Measurements from ENCODE around the gene ZNF292.
"Not testable (repeated sequence)": the region's sequence is repeated elsewhere in the genome, so short reads cannot be mapped to it uniquely, and the experiment has no call there.

The ZNF292 gene

DNA sequence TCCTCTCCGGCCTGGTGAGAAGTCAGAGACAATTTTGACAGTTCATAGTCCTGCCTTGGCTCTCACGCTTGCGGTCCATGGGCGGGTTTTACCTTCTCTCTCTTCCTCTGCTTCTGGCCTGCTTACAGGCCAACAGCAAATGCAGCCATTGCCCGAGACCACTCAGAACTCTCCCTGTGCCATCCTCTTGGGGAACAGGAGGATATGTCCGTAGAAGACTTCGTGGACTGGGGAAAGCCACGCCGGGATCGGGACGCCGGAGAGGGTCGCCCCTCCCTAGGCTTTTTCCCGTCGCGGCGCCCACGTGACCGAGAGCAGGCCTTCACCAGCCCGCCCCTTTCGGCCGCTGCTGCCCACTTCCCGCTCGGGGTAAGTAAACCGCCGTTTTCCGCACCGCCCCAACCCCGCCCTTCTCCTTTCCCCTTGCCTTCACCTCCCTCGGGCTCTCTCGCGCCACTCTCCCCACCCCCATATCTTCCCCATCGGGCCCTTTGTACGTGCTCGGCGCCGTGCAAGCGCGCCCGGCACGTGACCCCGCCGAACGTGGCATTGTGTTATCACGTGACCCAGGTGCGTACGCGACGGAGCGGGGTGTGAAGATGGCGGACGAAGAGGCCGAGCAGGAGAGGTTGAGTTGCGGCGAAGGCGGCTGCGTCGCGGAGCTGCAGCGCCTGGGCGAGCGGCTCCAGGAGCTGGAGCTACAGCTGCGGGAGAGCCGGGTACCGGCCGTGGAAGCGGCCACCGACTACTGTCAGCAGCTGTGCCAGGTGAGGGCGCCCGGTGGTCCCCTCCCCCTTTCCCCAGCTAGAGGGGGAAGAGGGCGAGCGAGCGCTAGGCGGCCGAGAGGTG is at the start of gene ZNF292:
TSS of gene ZNF292 (plus strand) at position 573 of the 849 bp plus-strand sequence. CDS start at position 600, 27 bp downstream.
- DNase-seq (ENCODE audit: low read depth) = peak; percentile 94

DNA sequence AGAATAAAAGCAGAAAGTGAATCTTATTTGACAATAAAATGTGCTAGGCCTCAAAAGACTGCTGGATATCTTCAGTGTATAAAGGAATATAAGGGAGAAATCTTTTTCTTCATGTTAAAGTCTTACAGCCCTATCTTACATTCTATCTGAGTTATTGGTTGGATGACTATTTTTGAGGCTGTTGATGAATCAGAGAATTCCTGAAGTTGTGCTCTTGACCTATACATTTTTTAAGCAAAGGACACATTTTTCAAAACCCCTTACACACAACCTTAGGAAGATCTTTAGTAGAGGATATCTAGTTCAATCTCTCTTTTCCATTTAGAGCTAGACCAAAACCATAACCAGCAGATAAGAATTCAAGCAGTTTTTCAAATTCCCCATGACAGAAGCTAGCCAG is 49.5 kb upstream of the ZNF292 start:
- DNase-seq (ENCODE audit: low read depth) = no peak

DNA sequence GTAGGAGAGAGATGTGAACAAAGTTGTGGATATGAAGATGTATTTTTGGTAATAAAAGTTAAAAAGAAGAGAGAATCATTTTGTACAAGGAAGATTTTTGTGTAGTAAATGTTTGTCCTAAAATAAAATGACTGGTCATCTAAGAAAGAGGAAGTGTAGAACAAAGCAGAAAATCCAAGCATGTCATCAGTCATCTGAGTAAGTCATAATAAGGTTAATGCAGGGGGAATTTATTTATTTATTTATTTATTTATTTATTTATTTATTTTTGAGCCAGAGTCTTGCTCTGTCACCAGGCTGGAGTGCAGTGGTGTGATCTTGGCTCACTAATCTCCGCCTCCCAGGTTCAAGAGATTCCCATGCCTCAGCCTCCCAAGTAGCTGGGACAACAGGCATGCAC is 44.7 kb upstream of the ZNF292 start:
- DNase-seq (ENCODE audit: low read depth) = no peak

DNA sequence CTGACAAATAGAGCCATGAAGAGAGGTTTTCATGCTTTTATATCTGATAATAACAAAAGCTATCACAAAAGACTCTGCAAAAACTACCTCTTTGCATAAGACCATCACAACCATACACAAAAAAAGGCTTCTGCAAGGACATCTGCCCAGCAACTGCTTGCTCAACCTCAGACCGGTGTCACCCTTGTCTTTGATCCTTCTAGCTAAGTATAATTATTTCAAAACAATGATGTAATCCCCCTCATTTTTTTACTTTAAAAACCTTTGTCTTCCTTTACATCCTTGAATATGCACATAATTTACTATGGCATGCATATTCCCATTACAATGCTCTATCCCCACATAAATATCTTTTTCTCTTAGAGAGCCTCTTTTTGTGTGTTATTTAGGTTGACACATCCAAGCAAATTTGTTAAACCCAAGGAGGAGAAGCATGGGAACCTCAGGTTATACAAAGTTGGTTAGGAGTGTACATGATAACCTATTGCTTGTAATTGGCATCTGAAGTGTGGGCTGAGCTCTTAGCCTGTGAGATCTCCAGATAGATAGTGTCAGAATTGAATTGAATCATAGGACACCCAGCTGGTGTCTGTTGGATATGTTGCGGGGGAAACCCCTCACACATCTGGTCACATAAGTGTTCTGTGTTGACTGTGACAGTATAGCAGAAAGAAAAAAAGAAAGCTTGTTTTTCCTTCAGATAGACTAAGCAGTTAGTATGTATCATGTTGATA is 39.8 kb upstream of the ZNF292 start:
- no peak for DNase-seq (ENCODE audit: low read depth)

DNA sequence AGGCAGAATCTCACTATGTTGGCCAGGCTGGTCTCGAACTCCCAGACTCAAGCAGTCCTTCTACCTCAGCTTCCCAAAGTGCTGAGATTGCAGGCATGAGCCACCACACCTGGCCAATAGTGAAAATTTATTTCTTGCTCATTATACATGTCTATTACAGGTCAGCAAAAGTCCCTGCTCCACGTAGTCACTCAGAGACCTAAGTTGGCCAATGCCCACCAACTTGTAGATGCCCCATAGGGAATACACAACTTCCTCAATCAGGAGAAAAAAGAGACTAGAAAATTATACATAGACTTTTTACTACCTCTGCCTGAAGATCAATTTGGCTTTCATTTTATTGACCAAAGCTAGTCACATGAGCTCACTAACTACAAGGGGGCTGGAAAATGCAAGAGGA is 38.4 kb upstream of the ZNF292 start:
- no peak for DNase-seq (ENCODE audit: low read depth)

DNA sequence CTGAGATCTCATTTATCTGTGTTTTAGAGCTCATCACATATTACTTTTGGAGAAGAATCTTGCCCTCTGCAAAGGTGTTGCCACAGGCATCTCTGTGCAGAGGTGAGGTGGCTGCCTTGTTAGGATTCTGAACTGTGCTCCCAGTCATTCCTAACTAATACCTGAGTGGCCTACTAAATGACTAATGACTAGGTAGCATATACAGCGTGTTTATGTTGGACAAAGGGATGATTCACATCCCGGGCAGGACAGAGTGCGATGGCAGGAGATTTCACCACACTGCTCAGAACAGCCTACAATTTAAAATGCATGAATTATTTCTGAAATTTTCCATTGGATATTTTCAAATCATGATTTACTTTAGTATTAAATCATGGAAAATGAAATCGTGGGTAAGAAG is 37.3 kb upstream of the ZNF292 start:
- no peak for DNase-seq (ENCODE audit: low read depth)

DNA sequence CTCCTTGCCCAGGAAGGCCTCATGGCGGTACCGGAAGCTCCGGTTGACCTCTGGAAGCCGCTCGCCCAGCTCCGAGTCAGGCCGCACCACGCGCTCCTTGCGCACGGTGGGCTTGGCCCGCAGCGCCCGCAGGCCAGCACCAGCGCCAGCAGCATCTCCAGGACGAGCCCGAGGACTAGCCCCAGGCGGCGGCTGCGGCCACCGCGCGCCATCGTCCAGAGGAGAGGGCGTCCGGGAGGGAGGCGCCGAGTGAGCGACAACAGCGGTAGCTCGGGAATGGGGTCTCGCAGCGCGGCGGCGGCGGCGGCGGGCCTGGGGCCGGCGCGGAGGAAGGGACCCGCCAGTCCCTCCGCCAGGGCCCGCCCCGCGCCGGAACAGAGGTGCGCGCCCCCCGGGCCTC is 32.9 kb upstream of the ZNF292 start:
- DNase-seq (ENCODE audit: low read depth) = no peak

DNA sequence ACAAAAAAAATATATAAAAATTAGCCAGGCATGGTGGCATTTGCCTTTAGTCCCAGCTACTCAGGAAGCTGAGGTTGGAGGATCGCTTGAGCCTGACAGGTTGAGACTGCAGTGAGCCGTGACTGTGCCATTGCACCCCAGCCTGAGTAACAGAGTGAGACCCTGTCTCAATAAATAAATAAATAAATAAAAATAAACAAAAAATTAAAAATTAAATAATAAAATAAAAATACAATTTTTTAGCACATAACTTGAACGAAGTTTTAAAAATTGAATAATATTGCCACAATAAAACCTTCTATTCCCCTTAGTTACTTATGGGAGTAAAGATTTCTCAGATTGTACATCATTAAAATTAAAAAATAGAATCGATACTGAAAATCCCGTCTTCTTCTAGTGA is 31.3 kb upstream of the ZNF292 start:
- DNase-seq (ENCODE audit: low read depth) = no peak

DNA sequence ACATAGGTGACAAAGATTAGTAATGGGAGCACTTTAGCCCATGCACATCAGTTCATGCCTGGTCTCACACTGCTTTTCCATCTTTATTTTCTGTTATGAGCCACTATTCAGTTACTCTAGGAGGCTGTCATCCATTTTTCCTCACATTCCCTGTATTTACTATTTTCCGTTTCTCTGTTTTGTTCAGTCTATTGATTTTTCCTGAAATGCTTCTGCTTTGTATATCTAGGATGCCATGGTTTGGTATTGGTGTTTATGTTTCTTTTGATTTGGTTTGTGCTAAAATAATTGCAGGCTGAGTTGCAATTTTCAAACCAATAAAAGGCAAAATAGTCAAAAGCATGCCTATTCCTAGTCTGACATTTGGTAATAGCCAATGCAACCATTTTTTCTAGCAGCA is 28.9 kb upstream of the ZNF292 start:
- no peak for DNase-seq (ENCODE audit: low read depth)

DNA sequence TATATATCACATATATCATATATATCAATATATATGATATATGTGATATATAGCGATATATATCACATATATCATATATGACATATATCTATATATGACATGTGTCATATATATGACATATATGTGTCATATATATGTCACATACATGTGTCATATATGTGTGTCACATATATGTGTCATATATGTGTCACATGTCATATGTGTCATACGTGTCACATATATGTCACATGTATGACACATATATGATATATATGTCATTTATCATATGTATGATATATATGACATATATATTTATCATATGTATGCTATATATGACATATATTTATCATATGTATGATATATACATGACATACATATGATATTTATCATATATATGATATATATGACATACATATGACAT is 27.6 kb upstream of the ZNF292 start:
- DNase-seq (ENCODE audit: low read depth) = no peak

DNA sequence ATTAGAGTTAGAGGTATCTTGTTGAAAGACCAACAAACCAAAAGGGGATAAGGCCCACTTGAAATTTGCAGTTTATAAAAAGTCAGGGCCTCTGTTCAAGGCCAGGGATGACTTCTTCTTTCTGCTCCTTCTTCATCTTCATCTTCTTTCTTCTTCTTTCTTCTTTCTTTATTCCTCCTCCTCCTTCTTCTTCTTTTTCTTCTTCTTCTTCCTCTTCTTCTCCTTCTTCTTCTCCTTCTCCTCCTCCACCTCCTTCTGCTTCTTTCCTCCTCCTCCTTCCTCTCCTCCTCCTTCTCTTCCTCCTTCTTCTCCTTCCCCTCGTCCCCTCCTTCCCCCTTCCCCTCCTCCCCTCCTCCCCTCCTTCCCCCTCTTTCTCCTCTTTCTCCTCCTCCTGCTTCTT is 18.4 kb upstream of the ZNF292 start:
- DNase-seq (ENCODE audit: low read depth) = no peak

DNA sequence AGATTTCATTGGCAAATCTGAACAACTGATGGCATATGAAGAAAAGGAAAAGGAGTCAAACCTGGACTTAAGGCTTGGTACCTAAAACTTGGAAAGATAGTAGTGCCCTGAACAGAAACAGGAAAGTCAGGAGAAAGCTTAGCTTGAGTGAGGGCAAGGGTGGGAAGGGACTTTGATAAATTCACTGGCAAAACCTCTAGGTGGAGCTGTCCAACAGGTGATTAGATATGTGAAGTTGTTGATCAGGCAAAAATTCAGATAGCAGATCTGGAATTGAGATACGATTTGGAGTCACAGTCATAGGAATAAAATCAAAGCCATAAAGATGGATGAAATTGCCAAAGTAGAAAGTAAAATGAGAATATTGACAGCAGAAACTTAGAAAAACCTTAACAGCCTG is 16.1 kb upstream of the ZNF292 start:
- no peak for DNase-seq (ENCODE audit: low read depth)

DNA sequence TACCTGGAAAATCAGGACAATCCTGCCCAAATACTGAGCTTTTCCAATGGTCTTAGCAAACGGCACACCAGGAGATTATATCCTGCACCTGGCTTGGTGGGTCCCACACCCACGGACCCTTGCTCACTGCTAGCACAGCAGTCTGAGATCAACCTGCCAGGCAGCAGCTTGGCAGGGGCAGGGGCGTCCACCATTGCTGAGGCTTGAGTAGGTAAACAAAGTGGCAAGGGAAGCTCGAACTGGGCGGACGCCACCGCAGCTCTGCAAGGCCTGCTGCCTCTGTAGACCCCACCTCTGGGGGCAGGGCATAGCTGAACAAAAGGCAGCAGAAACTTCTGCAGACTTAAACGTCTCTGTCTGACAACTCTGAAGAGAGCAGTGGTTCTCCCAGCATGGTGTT is 15.4 kb upstream of the ZNF292 start:
- not testable (repeated sequence) for DNase-seq (ENCODE audit: low read depth)

DNA sequence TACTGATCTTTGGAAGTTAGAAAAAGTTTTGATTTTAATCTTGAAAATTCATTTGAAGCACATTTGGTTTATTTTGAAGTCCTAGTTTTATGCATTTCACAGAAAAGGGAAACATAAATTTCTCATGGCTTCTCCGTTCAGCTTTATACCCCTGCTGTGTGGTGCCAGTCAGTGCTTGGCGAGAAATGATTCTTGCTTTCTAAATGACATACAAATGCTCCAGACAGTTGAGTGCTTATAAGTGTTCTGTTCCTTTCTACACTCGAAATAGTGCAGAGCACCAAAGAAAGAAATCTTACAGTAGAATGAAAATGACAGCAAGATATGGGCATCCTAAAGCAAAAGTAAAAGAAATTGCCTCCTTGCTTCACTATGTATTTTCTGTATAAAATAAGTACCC is 9.0 kb upstream of the ZNF292 start:
- no peak for DNase-seq (ENCODE audit: low read depth)

DNA sequence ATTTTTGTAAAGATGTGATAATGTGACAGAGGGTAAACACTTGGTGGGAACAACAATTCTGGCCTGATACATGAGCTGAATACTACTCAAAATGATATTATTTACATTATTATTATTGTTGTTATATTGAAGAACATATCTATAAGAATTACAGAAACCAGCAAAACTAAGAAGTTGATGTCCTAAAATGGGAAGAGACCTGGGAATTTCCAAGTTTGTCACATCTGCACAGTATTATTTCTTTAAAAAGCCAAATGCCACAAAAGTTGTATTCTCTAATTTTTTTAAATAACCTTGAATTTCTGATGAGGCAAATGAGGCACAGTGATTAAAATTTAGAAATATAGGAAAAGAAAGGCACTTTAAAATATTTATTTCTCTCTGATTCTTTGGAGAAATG is 5.0 kb upstream of the ZNF292 start:
- DNase-seq (ENCODE audit: low read depth) = no peak

DNA sequence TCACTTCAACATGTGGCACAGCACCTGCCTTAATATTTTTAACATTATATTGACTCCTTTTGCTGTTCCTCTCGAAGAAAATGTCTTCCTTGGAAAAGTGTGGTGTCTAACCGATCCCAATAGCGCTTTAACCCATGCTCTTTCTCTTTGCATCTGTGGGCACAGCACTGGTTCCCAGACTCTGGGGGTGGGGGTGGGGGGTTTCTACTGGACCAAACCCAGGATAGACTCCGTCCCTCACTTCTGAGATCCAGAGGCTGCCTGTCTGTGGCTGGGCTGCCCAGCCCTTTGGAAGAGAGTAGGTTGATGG is 3.9 kb upstream of the ZNF292 start:
- no peak for DNase-seq (ENCODE audit: low read depth)

DNA sequence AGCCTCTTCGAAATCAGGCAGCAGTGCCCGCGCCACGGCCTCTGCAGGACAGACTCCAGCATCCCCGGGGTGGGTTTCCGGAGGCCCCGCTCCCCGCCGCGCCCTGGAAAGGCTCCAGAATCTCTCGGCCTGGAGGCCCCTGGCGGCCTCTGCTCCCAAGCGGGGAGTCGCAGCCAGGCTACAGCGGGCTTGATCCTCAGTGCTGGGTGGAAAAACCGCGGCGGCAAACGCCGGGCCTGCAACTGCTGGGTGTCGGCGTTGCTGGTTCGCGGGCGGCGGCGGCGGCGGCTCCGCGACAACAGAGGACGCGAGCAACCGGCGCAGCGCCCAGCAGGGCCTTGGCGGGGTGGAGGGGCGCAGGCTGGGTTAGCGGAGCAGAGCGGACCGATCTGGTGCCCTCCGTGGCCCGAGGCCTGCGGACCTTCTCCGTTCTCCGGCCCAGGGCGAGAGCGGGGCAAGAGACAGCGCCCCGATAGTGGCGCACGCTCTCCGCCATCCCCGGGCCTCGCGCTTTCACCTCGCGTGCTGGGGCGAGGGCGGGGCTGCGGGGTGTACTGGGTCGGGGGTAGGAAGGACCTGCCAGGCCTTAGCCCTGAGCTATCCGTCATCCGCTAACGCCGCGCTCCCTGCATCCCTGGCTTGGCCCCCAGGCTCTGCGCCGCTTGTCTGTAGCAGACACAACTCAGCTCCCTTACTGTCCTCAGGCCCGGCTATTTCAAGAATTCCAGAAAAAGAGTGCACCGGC is 3.4 kb upstream of the ZNF292 start:
- no peak for DNase-seq (ENCODE audit: low read depth)

DNA sequence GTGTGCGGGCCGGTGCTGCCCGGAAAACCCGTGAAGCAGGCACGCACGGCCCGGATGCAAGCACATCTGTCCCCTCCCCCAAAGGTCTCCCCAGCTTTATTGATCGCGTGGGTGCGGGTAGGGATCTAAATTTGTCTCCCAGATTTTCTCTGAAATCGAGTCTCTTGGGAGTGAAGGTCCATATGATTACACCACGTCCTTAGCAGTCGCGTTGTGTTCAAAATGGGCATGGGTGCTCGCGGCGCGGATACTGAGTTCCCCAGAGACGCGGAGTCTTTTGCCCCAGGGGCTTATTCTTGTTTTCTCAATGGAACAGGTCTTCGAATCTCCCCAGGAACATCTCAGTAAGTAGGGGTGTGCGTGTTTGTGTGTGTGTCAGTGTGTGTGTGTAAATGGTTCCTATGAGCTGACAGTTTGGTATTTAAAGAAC is 2.8 kb upstream of the ZNF292 start:
- DNase-seq (ENCODE audit: low read depth) = no peak

DNA sequence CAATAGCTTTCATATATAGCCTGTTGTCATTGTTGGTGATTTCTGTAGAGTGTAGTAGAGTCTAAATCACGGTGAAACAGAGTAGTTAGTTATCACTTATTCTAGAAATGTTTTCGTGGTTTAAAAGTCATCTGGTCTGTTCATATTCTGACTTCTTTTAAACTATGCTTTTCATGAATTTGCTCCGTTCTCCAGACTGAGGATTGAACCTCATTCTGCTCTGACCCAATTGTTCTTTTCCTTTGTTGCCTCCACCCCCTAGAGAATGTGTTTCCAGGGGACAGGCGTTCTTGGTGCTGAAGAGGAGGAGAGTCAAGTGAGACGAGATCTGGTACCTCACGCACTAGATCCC is 748 bp upstream of the ZNF292 start:
- DNase-seq (ENCODE audit: low read depth) = no peak

DNA sequence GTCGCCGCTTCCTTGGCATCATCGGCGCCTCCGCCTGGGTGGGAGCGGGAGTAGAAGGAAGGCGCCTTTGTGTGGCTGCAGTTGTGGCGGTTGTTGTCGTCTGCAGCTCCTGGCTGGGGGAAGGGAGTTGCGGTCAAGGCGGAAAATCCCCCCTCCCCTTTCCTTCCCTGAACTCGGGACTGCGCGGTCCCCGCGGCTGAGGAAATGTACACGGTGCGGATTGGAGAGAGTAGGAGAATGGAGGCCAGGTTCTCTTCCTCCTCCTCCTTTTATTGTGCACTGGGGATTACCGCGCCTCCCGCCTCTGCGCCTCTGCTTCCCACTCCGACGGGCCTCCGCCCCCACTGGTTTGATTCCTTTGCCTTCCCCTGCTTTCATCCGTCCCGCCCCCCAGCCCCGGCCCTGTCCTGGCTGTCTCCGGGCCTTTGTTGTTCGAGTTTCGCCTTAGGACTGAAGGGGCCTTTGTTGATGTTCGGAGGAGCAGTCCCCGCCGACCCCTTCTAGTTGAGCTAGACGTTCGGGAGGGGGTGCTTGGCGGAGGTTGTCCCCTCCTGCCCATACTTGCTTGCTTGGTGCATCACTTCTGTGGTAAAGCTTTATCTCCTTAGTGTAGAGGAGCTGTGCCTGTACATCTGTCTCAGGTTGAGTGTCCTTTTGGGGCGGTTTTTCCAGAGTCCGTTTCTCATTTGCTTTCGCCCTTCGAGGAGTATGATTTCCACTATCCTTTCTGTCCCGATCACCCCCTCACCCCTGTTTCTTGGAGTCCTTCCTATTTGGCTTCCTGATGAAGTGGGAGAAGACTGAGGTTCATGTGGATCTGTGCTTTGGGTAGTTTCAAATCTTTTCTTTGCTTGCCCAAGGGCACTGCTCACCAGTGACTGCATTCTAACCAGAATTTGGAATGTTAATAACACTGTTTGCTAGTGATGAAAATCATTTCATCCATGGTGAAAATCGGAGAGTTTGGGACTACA is 764 bp downstream of the ZNF292 start:
- no peak for DNase-seq (ENCODE audit: low read depth)

DNA sequence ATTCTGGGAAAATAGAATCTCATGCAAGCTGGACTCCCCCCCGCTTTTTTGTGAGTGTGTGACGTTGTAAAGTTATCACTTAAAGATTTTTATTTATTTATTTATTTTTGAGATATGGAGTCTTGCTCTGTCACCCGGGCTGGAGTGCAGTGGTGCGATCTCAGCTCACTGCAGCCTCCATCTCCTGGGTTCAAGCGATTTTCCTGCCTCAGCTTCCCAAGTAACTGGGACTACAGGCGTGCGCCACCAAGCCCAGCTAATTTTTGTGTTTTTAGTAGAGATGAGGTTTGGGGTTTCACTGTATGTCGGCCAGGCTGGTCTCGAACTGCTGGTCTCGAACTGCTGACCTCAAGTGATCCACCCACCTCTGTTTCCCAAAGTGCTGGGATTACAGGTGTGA is 2.2 kb downstream of the ZNF292 start:
- DNase-seq (ENCODE audit: low read depth) = not testable (repeated sequence)

DNA sequence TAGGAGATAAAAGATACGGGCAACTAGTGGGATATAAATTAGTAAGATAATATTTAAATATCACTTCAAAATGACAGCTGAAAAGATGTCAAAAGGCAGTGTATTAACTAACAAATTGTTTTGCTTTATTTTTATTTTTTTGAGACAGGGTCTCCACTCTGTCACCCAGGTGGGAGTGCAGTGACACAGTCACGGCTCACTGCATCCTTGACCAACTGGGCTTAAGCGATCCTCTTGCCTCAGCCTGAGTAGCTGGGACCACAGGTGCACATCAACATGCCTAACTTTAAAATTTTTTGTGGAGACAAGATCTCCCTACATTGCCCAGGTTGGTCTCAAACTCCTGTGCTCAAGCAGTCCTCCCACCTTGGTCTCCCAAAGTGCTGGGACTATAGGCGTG is 5.9 kb downstream of the ZNF292 start:
- DNase-seq (ENCODE audit: low read depth) = no peak
